Measurements from ENCODE around the gene LPAR3. TPM values are rescaled to one million over a fixed set of nuclear protein-coding genes. Genes with fewer than 3 reads are reported as not detected.

The LPAR3 gene
- total and polyA plus RNA-seq, 2 experiments from 2014 or later = 0.32 TPM; not detected in 1

DNA sequence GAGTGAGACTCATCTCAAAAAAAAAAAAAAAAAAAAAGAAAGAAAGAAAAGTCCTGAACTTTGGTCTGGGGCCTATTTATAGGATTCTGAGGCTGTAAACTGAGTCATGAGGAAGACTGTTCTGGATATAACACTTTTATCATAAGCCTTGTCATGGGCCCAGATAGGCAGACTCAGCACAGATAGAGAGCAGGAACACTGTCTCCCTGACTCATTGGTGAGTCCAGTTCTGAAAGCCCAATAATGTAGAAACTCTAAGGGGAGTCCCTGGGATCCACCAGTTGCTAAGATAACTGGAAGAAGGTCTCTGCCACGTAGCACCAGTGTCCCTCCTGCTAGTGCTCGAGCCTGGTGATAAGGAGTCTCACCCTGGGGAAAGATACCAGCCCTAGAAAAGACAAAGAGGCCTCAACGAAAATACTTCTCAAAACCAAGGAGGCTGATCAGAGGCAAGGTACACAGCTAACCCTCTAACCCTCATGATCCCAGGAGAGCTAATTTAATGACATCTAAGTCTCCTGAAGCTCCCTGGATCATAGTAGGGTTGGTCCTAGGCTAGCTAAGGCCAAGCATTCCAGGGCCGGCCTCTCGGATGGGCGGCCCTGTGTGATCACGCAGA lies 43.5 kb downstream of the LPAR3 start:
- peak; percentile 36 for DNase-seq
- Histone ChIP-seq H3K27me3 (replicated peaks; ENCODE audit: insufficient read depth) (no peaks in the 10 kb centered on the region), H2AFZ (no peak overlapping the region), H3K4me1 (ENCODE audit: insufficient read depth) (peaks cover 34% of the 10 kb centered on the region), H3K36me3 (ENCODE audit: low read depth) (no peaks in the 10 kb centered on the region), H3K4me2 (ENCODE audit: unreplicated experiment) (no peak overlapping the region), H3K9me2 (ENCODE audit: insufficient read depth) (no peaks in the 10 kb centered on the region), H3K9ac (no peak overlapping the region), H3F3A (ENCODE audit: insufficient read depth) (peaks cover 30% of the 10 kb centered on the region), H3K9me3 (ENCODE audit: low read depth) (no peaks in the 10 kb centered on the region), H3K27ac (no peak overlapping the region), H3K79me2 (ENCODE audit: insufficient read depth) (no peaks in the 10 kb centered on the region), H3K4me3 (no peak overlapping the region), H4K20me1 (ENCODE audit: insufficient read depth) (no peaks in the 10 kb centered on the region)
- in situ Hi-C loops (cut with MboI) = no loop called here
- 96 to 99% methylated on average over 7 of the region's 7 CpGs for WGBS, 2 experiments (ENCODE audit: low coverage in 1 of 2, low lambda C conversion rate in 2 of 2, missing lambda C conversion rate in 2 of 2)
- no peak for TF ChIP-seq EZH2 (IDR thresholded peaks at IDR 0.05; ENCODE audit: insufficient read depth, poor library complexity, severe bottlenecking)
- TF ChIP-seq EZH2phosphoT487 (IDR thresholded peaks at IDR 0.05; ENCODE audit: insufficient read depth, low read depth) = no peak

DNA sequence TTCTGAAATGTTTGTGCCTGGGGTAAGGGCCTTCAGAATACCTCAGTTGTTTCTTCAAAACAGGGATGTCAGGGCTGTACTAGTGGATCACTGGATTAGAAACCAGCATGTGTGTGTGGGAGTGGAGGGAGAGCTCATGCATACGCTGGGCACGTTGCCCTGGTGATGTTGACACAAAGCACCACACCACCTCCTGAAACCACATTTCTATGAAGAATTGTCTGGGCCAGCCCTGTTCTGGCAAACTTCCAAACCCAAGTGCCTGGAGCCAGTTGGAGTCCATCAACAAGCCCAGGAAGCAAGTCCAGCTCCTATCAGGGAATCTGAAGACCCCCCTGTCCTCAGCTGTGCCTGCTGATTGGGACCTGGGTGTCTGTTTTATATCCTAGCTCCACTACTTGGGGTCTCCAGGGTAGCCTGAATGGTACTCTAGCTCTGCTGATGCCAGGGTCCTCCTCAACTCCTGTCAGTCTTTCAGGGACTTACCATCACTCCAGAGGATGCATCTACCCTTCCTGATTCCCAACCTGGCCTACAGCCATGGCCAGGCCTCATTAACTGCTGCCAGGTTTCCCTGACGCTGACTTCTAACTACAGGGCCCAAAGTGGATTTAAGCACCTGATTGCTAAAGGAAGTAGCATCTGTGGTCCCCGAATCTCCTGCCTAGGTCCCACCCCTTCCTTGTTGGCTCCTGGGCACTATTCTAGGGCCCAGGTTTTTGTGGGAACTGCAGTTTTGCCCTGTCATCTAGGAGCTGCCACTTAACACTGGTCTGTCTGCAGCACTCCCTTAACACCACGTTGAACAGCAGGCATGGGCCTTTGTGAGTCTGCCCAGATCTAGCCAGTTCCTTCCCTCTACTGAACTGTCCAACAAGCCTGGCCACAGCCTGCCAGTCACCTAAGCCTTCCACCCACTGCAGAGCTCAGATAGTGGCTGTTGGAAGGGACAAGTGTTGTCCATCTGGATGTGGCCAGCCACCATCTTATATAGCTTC lies 45.5 kb downstream of the LPAR3 start:
- WGBS, 2 experiments (ENCODE audit: low coverage in 1 of 2, low lambda C conversion rate in 2 of 2, missing lambda C conversion rate in 2 of 2) = 42 to 43% methylated on average over 5 of the region's 5 CpGs
- Histone ChIP-seq H3K4me3 (no peak overlapping the region), H3K27me3 (replicated peaks; ENCODE audit: insufficient read depth) (no peaks in the 10 kb centered on the region), H3K4me2 (ENCODE audit: unreplicated experiment) (peak overlapping the region; percentile 2), H3F3A (ENCODE audit: insufficient read depth) (peaks cover 27% of the 10 kb centered on the region), H3K27ac (peak overlapping the region; percentile 47), H3K4me1 (ENCODE audit: insufficient read depth) (peaks cover 27% of the 10 kb centered on the region), H3K9me3 (ENCODE audit: low read depth) (no peaks in the 10 kb centered on the region), H3K9ac (0 out of 2 replicates have a peak overlapping the region, but pooled peaks have one; percentile 13), H3K36me3 (ENCODE audit: low read depth) (no peaks in the 10 kb centered on the region), H3K79me2 (ENCODE audit: insufficient read depth) (no peaks in the 10 kb centered on the region), H4K20me1 (ENCODE audit: insufficient read depth) (no peaks in the 10 kb centered on the region), H2AFZ (no peak overlapping the region), H3K9me2 (ENCODE audit: insufficient read depth) (no peaks in the 10 kb centered on the region)
- in situ Hi-C loops (cut with MboI) = no loop called here
- TF ChIP-seq EZH2 (IDR thresholded peaks at IDR 0.05; ENCODE audit: insufficient read depth, poor library complexity, severe bottlenecking) = no peak
- no peak for TF ChIP-seq EZH2phosphoT487 (IDR thresholded peaks at IDR 0.05; ENCODE audit: insufficient read depth, low read depth)
- DNase-seq = peak; percentile 99

DNA sequence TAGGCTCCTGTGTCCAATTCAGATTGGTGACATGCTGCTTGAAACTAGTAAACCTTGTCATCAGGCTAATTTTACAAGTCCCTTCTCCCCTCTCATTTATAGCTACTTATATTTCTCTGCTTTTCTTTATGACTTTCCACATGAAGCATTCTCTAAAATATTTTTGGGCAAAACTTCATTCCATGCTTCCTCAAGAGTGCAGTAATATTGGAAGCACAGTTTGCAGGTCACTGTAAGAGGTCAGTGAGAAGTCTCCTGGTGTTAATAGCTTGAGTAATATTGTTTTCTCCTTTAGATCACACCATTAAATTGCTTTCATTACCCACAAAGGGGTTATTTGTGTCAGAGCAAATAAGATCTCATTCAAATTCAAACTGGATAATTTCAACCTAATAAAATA lies 46.6 kb downstream of the LPAR3 start:
- H2AFZ ChIP-seq = no peak overlapping the region
- no peak for TF ChIP-seq EZH2phosphoT487 (IDR thresholded peaks at IDR 0.05; ENCODE audit: insufficient read depth, low read depth)
- TF ChIP-seq EZH2 (IDR thresholded peaks at IDR 0.05; ENCODE audit: insufficient read depth, poor library complexity, severe bottlenecking) = no peak
- H4K20me1 ChIP-seq (ENCODE audit: insufficient read depth) = no peaks in the 10 kb centered on the region
- no peak overlapping the region for H3K9ac ChIP-seq
- no peaks in the 10 kb centered on the region for H3K9me3 ChIP-seq (ENCODE audit: low read depth)
- no peak overlapping the region for H3K4me3 ChIP-seq
- no peaks in the 10 kb centered on the region for H3K27me3 ChIP-seq (replicated peaks; ENCODE audit: insufficient read depth)
- peaks cover 18% of the 10 kb centered on the region for H3F3A ChIP-seq (ENCODE audit: insufficient read depth)
- no peak overlapping the region for H3K27ac ChIP-seq
- H3K4me1 ChIP-seq (ENCODE audit: insufficient read depth) = peaks cover 24% of the 10 kb centered on the region
- in situ Hi-C loops (cut with MboI) = no loop called here
- H3K4me2 ChIP-seq (ENCODE audit: unreplicated experiment) = no peak overlapping the region
- H3K79me2 ChIP-seq (ENCODE audit: insufficient read depth) = no peaks in the 10 kb centered on the region
- no peaks in the 10 kb centered on the region for H3K9me2 ChIP-seq (ENCODE audit: insufficient read depth)
- DNase-seq = no peak
- H3K36me3 ChIP-seq (ENCODE audit: low read depth) = no peaks in the 10 kb centered on the region

DNA sequence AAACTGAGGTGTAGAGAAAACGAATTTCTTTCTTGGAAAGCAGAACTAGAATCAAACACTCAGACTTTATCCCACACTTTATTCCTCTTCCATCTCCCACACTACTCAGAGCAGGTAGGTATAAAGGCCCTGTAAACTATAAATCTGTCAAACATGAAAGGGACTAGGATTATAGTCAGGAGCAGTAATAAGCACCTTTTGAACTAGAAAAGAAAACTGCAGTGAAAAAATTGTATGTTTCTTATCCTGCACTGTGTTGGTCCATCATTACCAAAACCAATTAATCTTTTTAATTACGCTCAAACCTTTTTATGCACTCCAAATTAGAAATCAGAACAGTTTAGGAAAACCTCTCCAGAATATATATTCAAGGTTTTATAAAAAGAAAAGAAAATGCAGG lies 47.6 kb downstream of the LPAR3 start:
- 95% methylated on average over 2 of the region's 2 CpGs for WGBS, 2 experiments (ENCODE audit: low coverage in 1 of 2, low lambda C conversion rate in 2 of 2, missing lambda C conversion rate in 2 of 2)
- no peaks in the 10 kb centered on the region for H3K9me3 ChIP-seq (ENCODE audit: low read depth)
- H3K36me3 ChIP-seq (ENCODE audit: low read depth) = no peaks in the 10 kb centered on the region
- H3K4me1 ChIP-seq (ENCODE audit: insufficient read depth) = peaks cover 17% of the 10 kb centered on the region
- H3K79me2 ChIP-seq (ENCODE audit: insufficient read depth) = no peaks in the 10 kb centered on the region
- no peaks in the 10 kb centered on the region for H3K27me3 ChIP-seq (replicated peaks; ENCODE audit: insufficient read depth)
- no peak overlapping the region for H3K27ac ChIP-seq
- H3F3A ChIP-seq (ENCODE audit: insufficient read depth) = peaks cover 9% of the 10 kb centered on the region
- H3K9me2 ChIP-seq (ENCODE audit: insufficient read depth) = no peaks in the 10 kb centered on the region
- H3K9ac ChIP-seq = no peak overlapping the region
- TF ChIP-seq EZH2phosphoT487 (IDR thresholded peaks at IDR 0.05; ENCODE audit: insufficient read depth, low read depth) (no peak), EZH2 (IDR thresholded peaks at IDR 0.05; ENCODE audit: insufficient read depth, poor library complexity, severe bottlenecking) (no peak)
- H2AFZ ChIP-seq = no peak overlapping the region
- H3K4me2 ChIP-seq (ENCODE audit: unreplicated experiment) = no peak overlapping the region
- no peaks in the 10 kb centered on the region for H4K20me1 ChIP-seq (ENCODE audit: insufficient read depth)
- in situ Hi-C loops (cut with MboI) = no loop called here
- no peak overlapping the region for H3K4me3 ChIP-seq
- no peak for DNase-seq
